Kidney (tissue), 14 donors: ENCODE data around the gene MCF2L. TPM values are rescaled to one million over a fixed set of nuclear protein-coding genes. Genes with fewer than 3 reads are reported as not detected.

ENCODE experiments used
- DNase-seq, 5 donors: peaks; one replicate each; pipeline ENCODE4 v3.0.0-alpha.2; 2013 to 2020
- FAIRE-seq: peaks from 2 replicates; lab custom pipeline; 2012; peaks lifted over from hg19 to GRCh38; lab: Jason Lieb, UNC
- H3K27ac ChIP-seq, 2 donors: one replicate each; pipeline ENCODE4 v1.7.0; 2013; ENCODE audit warnings: low read depth in 2 of 2, low read length in 2 of 2, inconsistent platforms in 1 of 2
- H3K27me3 ChIP-seq: one replicate; pipeline ENCODE4 v1.7.1; 2013; ENCODE audit warnings: low read length, inconsistent platforms; ENCODE audit not compliant: control insufficient read depth, insufficient read depth
- H3K36me3 ChIP-seq, 3 donors: one replicate each; pipeline versions ENCODE4 v1.7.0 to v1.7.1; 2013; ENCODE audit warnings: low read length in 3 of 3, control low read depth in 1 of 3, inconsistent platforms in 1 of 3; ENCODE audit not compliant: insufficient read depth in 3 of 3, control insufficient read depth in 2 of 3
- H3K4me1 ChIP-seq, 3 donors: one replicate each; pipeline versions ENCODE4 v1.7.0 to v1.7.1; 2013; ENCODE audit warnings: low read length in 3 of 3, inconsistent platforms in 1 of 3, low read depth in 1 of 3; ENCODE audit not compliant: control insufficient read depth in 2 of 3, insufficient read depth in 2 of 3
- H3K4me3 ChIP-seq, 3 donors: one replicate each; pipeline versions ENCODE4 v1.7.0 to v1.8.1; 2013; ENCODE audit warnings: low read length in 3 of 3, control low read depth in 1 of 3, inconsistent platforms in 1 of 3
- H3K9ac ChIP-seq, 3 donors: one replicate each; pipeline versions ENCODE4 v1.7.0 to v1.7.1; 2013; ENCODE audit warnings: low read length in 3 of 3, control low read depth in 1 of 3, inconsistent platforms in 1 of 3
- H3K9me3 ChIP-seq, 3 donors: one replicate each; pipeline versions ENCODE4 v1.7.0 to v1.7.1; 2013; ENCODE audit warnings: low read length in 3 of 3, control low read depth in 1 of 3, inconsistent platforms in 1 of 3; ENCODE audit not compliant: control insufficient read depth in 2 of 3, insufficient read depth in 1 of 3
- intact Hi-C: fragments of 100-400 bp; cut with DNase I; formaldehyde crosslinking; loops from one replicate; pipeline ENCODE4 v1.11.1; 2022
- polyA plus RNA-seq: library from polyadenylated mRNA; stranded (reverse); fragments of 350-450 nt; fragmentation: Illumina TruSeq; extraction: RNeasy Lipid Tissue Mini Kit (QIAGEN cat#74804); gene quantifications from one replicate; pipeline ENCODE4 v1.2.3, GENCODE V29; 2014; ENCODE audit warnings: low read depth, low replicate concordance; ENCODE audit not compliant: insufficient read depth
- total RNA-seq: library from RNA; stranded (reverse); fragmentation: NEBNext Ultra II Directional; extraction: Animal tissue kit (Norgen Biotek cat#: 25700); gene quantifications from one replicate; pipeline ENCODE4 v1.2.1, GENCODE V29; 2021
- TF ChIP-seq, protein P1 (sequence below): IDR thresholded peaks from 3 replicates; pipeline ENCODE4 v1.5.1; 2012; ENCODE audit warnings: mild to moderate bottlenecking, moderate library complexity, borderline replicate concordance; ENCODE audit not compliant: insufficient read depth; ENCODE audit errors: extremely low read depth
- donor health status: control.
- donor health status: control.
- donor health status: control.
- donor health status: control.
- donor health status: control.
- donor health status: DM: yes; HTN: yes; CAD: no.
- donor health status: Normal renal cell carcinoma (clear cell type).

Gene MCF2L
- total and polyA plus RNA-seq, 2 donors from 2014 or later = 12.1 to 61.9 TPM

DNA sequence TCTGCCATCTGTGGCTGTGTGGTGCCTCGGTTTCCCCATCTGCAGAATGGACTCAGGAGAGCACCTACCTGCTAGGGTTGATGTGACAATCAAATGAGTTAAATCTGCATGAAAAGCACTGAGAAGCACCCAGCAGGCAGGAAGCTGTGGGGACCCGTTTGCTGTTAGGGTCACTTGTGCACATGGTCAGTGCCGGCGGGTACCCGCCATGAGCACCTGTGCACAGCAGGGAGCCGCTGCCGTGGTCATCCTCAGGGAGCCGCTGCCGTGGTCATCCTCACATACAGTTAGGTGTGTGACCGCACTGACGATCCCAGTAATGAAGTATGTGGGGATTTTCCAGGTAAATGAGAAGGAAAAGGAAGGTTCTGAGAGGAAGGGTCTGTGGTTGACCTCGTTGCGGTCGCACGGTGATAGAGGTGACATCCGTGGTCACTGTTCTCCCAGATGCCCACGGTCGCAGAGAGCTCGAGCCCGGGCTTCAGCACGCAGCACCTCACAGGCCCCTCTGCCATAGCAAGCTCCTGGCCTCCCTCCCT is 6.5 kb downstream of the MCF2L start:
- peak in 1 of 5 donors; percentile 12 for DNase-seq
- Histone ChIP-seq H3K4me1 (no peaks in the 10 kb centered on the region), H3K27ac (no peak overlapping the region), H3K9ac (no peak overlapping the region), H3K36me3 (no peaks in the 10 kb centered on the region), H3K9me3 (no peaks in the 10 kb centered on the region), H3K27me3 (no peaks in the 10 kb centered on the region), H3K4me3 (no peak overlapping the region)
- FAIRE-seq = no peak
- intact Hi-C loops = no loop called here
- TF ChIP-seq, protein P1, sequence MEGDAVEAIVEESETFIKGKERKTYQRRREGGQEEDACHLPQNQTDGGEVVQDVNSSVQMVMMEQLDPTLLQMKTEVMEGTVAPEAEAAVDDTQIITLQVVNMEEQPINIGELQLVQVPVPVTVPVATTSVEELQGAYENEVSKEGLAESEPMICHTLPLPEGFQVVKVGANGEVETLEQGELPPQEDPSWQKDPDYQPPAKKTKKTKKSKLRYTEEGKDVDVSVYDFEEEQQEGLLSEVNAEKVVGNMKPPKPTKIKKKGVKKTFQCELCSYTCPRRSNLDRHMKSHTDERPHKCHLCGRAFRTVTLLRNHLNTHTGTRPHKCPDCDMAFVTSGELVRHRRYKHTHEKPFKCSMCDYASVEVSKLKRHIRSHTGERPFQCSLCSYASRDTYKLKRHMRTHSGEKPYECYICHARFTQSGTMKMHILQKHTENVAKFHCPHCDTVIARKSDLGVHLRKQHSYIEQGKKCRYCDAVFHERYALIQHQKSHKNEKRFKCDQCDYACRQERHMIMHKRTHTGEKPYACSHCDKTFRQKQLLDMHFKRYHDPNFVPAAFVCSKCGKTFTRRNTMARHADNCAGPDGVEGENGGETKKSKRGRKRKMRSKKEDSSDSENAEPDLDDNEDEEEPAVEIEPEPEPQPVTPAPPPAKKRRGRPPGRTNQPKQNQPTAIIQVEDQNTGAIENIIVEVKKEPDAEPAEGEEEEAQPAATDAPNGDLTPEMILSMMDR = no peak

DNA sequence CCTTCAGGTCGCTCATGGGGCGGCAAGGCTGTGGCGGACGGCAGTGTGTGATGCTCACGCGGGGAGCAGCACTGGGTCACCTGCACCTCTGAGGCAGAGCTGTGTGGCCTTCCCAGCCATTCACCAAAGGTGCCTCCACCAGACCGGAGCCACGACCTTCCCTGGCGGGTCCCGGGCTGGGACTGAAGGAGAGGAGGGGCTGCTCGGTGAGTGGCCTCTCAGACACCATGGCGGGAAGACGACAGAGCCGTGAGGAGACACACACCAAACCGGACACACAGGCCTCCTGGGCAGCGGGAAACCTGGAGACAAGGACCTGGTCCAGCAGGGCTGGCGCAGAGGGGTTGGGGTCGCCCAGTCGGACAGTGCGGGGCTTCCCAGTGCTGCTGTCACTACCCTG is 7.5 kb downstream of the MCF2L start:
- Histone ChIP-seq H3K9ac (no peak overlapping the region), H3K27ac (no peak overlapping the region), H3K9me3 (no peaks in the 10 kb centered on the region), H3K4me1 (no peaks in the 10 kb centered on the region), H3K27me3 (no peaks in the 10 kb centered on the region), H3K4me3 (no peak overlapping the region), H3K36me3 (no peaks in the 10 kb centered on the region)
- TF ChIP-seq, protein P1 = no peak
- intact Hi-C loops = no loop called here
- FAIRE-seq (no peak), DNase-seq (peak in 1 of 5 donors; percentile 27)

DNA sequence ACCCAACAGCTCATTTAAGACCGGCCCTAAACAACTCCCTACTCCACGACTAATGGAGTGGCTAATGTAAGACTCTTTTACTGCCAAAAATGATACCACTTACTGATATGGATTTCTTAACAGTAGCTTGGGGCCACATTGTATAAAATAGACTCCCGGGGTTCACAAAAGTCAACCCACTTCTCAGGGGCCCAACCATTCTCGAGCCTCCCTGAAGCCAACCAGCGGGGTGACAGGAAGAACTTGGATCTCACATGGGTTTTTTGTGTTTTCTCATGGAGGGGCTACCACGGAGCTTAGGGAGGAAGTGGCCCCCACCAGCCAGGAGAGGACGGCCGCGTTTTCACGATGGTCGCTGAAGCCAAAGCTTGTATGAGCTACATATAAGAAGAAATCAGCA is 8.1 kb downstream of the MCF2L start:
- no peak overlapping the region for H3K9ac ChIP-seq
- FAIRE-seq (no peak), DNase-seq (no peak)
- H3K27me3 ChIP-seq = no peaks in the 10 kb centered on the region
- no peaks in the 10 kb centered on the region for H3K36me3 ChIP-seq
- intact Hi-C loops = no loop called here
- no peak overlapping the region for H3K4me3 ChIP-seq
- H3K9me3 ChIP-seq = no peaks in the 10 kb centered on the region
- TF ChIP-seq, protein P1 = no peak
- no peaks in the 10 kb centered on the region for H3K4me1 ChIP-seq
- H3K27ac ChIP-seq = no peak overlapping the region

DNA sequence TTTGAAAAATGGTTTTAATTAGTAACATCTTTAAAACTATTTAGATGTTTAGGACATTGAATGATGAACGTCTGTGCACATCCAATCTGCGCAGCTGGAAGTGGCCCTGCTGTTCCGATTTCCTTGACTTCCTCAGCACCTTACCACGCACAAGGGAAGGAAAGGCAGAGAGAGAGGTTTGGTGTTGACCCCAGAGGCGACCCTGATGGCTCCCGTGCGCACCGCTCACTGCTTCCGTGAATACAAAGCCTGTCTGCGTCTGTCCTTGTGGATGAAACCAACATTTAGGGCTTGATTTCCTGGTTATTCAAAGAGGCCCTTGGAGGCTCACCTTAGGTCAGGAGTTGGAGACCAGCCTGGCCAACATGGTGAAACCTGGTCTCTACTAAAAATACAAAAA is 8.5 kb downstream of the MCF2L start:
- FAIRE-seq = no peak
- Histone ChIP-seq H3K9ac (no peak overlapping the region), H3K4me3 (no peak overlapping the region), H3K9me3 (no peaks in the 10 kb centered on the region), H3K27ac (no peak overlapping the region), H3K27me3 (no peaks in the 10 kb centered on the region), H3K36me3 (no peaks in the 10 kb centered on the region), H3K4me1 (no peaks in the 10 kb centered on the region)
- TF ChIP-seq, protein P1 = no peak
- no peak for DNase-seq
- intact Hi-C loops = no loop called here
